Measurements from ENCODE around the gene GCAT. TPM values are rescaled to one million over a fixed set of nuclear protein-coding genes. Genes with fewer than 3 reads are reported as not detected.

Gene GCAT
- total and polyA plus RNA-seq, 9 of the 15 experiments (the other 6 are each of a cell fraction or from before 2014, with no cell fraction given): 1.9 to 69.9 (median 26.4) TPM

- TF ChIP-seq UBTF (IDR thresholded peaks at IDR 0.05; ENCODE audit: borderline replicate concordance in 1 of 2, low read depth in 2 of 2, low read length in 2 of 2) (0 out of 4 replicates have a peak, but pooled peaks of 1 of the 2 experiments have one; percentile 48), KDM4B (IDR thresholded peaks at IDR 0.05; ENCODE audit: borderline replicate concordance in 2 of 2, low read depth in 1 of 2) (0 out of 4 replicates have a peak, but pooled peaks of 1 of the 2 experiments have one; percentile 68), PTRF (tag; IDR thresholded peaks at IDR 0.05) (no peak), SIN3B (IDR thresholded peaks at IDR 0.05; ENCODE audit: low read depth) (peak; percentile 64; the same call in 1 of the 2 replicates), NFE2 (IDR thresholded peaks at IDR 0.05; ENCODE audit: low read depth) (no peak), ASH1L (IDR thresholded peaks at IDR 0.05; ENCODE audit: borderline replicate concordance, low read depth, partially characterized antibody) (peak; percentile 23), ELF1 (tag; IDR thresholded peaks at IDR 0.05) (peak; percentile 91), MLLT1 (IDR thresholded peaks at IDR 0.05) (peak in 1 of 2 experiments; percentile 36; a peak in 1 of 4 replicates), TAF9B (IDR thresholded peaks at IDR 0.05; ENCODE audit: partially characterized antibody) (peak; percentile 88), CREM (IDR thresholded peaks at IDR 0.05; ENCODE audit: low read depth) (0 out of 2 replicates have a peak, but pooled peaks have one; percentile 30), ATF1 (CRISPR knock-in tag; IDR thresholded peaks at IDR 0.05) (no peak), ATF1 (tag; IDR thresholded peaks at IDR 0.05) (peak; percentile 37; the same call in 1 of the 2 replicates), PHF20 (IDR thresholded peaks at IDR 0.05; ENCODE audit: partially characterized antibody) (peak; percentile 65), NCOR1 (IDR thresholded peaks at IDR 0.05) (0 out of 2 replicates have a peak, but pooled peaks have one; percentile 20), ZFP1 (CRISPR knock-in tag; IDR thresholded peaks at IDR 0.05) (no peak), PKNOX1 (IDR thresholded peaks at IDR 0.05) (peak; percentile 22; the same call in 1 of the 2 replicates), RBM39 (optimal IDR thresholded peaks at IDR 0.05; ENCODE audit: low read depth, low read length) (no peak), ZBTB17 (CRISPR knock-in tag; IDR thresholded peaks at IDR 0.05) (0 out of 2 replicates have a peak, but pooled peaks have one; percentile 69), AFF1 (IDR thresholded peaks at IDR 0.05; ENCODE audit: low read depth in 1 of 2, partially characterized antibody in 2 of 2) (peak in 1 of 2 experiments; percentile 66), ZNF143 (CRISPR knock-in tag; IDR thresholded peaks at IDR 0.05) (peak; percentile 71)
Observed at GRCh38 chr22:37849089-37849751, 41.5 kb downstream of the GCAT start, which contains the start of gene EIF3L (continued).
